HG02981 (cell line): ENCODE results near the gene SYT14.
A peak's percentile ranks its signal among the peaks of the same experiment; 100 is the strongest.
"Not testable (repeated sequence)": the region's sequence is repeated elsewhere in the genome, so short reads cannot be mapped to it uniquely, and the experiment has no call there.

Experiments used
- ATAC-seq: cut with Tn5 transposase; IDR thresholded peaks from one replicate; pipeline ENCODE4 v1.9.1; 2021; ENCODE audit warnings: mild to moderate bottlenecking, moderate library complexity; ENCODE audit not compliant: unreplicated experiment

The SYT14 gene

DNA sequence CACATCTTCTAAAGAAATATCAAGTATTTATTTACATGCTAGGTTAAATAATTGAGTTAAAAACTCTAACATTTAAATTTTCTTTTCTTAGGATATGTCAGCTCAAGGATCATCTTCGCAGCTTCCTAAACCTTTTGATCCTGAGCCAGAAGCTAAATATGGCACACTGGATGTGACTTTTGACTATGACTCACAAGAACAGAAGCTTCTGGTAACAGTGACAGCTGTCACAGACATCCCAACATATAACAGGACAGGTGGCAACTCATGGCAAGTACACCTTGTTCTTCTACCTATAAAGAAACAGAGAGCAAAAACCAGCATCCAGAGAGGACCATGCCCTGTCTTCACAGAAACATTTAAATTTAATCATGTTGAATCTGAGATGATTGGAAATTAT is 161.9 kb downstream of the SYT14 start:
- ATAC-seq = no peak

DNA sequence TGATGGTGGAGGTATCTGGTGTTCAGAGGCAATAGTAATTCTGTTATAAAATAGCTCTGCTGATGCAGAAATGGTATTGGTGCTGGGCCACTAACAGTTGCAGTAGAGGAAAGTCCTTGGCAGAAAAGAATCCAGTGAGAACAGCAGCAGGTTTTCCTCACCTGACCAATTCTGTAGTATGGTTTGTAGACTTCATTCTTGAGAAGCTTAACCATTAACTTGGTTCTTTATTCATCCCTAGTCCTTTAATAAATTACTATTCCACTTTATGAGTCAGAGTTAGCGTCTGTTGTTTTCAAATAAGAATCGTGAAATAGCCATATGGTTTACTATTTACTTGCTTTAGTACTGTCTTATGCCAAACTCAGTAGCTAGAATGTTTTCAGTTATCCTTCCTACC is 166.1 kb downstream of the SYT14 start:
- ATAC-seq = no peak

DNA sequence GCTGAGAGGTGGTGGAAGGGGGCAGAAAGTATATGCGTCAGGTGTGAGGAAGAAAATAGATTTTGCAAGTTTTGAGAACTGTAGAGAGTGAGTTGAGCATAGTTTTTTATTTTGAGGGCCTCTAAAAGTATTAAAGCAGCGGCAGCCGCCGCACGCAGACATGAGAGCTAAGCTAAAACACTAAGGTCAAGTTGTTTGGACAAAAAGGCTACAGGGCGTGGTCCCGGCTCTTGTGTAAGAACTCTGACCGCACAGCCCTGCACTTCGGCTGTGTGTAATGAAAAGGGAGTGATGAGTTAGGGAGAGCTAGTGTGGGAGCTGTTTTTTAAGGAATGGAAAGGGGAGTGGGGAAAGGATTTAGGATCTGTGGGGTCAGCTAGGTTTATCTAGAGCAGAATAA is 174.9 kb downstream of the SYT14 start:
- ATAC-seq = not testable (repeated sequence)

DNA sequence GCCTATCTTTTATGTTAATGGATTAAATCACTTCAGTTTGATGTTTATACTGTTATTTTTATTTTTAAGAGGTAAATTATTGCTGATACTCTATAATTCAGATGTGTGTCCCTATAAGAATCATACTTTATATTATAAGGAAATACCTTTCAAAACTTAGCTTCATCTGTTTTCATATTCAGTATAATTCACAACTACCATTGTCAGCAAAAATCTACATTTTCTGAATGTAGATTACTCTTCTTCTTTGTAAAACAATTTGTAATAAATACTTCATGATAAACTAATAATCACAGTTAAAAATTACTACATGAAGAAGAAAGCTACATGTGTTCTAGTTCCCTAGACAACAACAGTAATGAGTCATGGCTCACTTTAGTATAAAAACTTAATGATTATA is 179.2 kb downstream of the SYT14 start:
- no peak for ATAC-seq

DNA sequence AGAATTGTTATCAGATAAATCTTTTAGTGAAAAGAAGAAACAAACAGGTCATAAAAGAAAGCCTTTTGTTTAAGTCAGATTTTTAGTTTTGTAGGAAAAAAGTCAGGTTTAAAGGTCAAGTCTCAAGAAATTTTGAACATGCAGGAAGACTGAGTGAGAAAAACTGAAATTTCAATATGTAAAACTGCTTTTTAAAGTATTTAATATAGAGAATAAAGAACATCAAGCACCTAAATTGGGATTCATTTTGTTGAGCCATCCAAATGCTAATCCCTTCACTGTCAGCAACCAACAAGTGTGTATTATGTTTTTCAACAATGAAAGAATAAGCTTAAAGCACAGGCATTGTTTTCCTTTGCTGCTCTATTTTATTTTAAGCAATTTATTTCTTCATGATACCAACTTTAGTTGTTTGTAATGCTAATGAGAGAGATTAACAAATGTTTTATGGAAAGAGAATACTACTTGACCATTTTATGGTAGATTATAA is 179.7 kb downstream of the SYT14 start:
- ATAC-seq = no peak

DNA sequence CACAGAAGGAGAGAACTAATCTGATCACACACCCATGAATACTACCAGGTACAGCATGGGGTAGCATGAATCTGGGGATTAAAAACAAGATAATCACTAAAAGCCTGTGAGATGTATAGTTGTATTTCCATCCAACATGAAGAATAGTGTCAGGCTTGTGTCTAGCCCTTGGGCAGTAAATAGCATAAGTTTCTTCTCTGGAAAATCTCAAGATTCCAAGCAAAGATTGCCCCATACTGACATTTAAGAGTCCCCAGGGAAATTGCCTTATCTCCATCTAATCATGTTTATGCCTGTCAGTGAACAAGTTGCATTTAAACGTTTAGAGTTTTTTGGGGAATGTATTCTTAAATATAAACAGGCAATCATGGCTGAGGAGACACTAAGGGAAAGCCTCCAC is 185.4 kb downstream of the SYT14 start:
- ATAC-seq = no peak

DNA sequence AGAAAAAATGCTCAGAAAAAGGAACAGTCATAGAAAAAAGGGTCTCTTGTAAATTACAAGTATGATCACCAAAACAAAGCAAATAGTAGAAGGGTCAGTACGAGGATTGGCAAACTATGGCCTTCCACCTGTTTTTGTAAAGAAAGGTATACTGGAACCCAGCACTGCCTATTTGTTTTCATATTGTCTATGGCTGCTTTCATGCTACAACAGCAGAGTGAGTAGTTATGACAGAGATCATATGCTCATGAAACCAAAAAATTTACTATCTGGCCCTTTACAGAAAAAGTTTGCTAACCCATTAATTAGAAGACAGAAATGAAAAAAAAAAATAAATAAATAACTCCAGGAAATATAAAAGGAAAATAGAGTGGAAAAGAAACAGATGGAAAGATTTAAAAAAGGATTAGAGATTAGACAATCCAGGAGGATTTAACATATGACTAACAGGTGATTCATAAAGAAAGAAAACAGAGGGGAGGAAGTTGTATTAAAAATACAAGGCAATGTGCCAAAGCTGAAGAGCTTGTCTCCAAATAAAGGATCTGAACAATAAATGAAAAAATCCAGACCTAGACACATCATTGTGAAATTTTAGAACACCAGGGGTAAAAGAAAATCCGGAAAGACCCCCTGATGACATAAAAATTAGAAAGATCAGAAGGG is 186.0 kb downstream of the SYT14 start:
- no peak for ATAC-seq

DNA sequence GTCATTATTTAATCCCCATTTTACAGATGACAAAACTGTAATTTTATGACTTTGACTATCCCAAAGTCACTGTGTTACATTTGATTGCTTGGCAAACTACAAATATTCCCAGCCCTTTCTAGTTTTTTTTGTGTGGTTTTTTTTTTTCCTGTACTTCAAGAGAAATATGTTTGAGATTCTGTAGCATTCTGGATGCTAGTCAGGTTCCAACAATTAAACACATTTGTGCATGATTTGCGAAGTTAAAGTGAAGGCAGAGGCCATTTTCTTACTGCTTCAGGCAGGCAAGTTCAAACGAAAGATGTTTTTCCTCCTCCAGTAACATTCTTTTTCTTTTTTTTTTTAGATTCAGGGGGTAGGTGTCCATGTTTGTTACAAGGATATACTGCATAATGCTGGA is 186.7 kb downstream of the SYT14 start:
- ATAC-seq = no peak

DNA sequence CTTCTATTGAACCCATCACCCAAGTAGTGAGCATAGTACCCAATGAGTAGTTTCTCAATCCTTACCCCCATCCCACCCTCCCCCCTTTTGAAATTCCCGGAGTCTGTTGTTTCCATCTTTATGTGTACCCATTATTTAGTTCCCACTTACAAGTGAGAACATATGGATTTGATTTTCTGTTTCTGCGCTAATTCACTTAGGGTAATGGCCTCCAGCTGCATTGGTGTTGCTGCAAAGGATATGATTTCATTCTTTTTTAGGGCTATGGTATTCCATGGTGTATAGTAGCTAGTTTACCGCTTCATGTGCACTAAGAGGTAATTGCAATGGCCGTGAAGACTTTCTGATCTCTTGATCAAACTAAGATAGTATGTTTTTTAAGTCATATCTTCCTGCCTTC is 187.1 kb downstream of the SYT14 start:
- ATAC-seq = no peak

DNA sequence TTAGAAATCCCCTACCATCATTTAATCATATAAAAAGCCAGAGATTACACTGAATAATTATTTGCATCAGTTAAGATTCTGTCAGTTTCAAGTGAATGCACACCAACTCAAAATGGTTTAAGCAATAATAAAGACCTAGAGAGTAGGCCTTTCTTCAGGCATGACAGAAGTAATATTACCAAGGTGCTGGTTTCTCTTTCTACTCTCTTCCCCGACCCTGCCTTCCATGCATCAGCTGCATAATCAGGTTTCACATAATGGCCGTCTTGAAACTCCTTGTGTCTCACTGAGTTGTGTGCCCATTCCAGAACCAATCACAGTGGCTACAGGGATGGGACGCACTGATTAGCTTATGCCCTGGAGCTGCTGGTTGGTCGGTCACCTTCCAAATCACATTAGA is 191.1 kb downstream of the SYT14 start:
- ATAC-seq = no peak

DNA sequence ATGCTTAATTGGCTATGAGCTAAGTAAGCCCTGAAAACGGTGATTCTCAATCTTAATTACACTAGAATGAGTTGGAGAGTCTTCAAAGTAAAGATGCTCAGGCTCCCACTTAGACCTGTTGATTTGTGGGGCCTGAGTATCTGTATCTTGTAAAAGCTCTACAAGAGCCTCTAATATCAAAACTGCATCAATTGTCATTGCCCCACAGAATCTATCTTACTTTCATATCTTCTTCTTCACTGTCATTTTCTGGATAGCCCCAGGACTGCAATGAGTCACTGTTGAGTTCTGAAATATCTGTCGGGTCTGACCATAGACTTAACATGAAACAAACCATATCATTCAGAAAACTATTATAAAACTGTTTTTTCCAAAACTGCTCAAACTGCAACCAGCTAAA is 191.7 kb downstream of the SYT14 start:
- ATAC-seq = peak; percentile 87

DNA sequence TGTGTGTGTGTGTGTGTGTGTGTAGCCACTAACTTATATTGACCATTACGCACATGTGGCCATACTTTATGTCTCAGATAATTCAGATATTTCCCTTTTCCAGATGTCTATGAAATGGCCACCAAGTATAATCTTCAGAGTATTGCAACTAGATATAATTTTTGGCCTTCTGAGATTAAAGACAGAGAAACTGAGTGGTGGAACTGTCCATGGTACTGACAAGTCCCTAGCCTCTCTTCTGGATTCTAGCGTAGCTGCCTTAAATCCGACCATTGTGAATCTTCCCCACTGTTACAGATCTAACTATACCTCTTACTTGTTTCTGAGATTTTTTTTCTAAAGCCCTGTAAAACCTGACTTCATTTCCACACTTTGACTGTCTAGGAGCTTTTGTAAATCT is 194.6 kb downstream of the SYT14 start:
- ATAC-seq = no peak

DNA sequence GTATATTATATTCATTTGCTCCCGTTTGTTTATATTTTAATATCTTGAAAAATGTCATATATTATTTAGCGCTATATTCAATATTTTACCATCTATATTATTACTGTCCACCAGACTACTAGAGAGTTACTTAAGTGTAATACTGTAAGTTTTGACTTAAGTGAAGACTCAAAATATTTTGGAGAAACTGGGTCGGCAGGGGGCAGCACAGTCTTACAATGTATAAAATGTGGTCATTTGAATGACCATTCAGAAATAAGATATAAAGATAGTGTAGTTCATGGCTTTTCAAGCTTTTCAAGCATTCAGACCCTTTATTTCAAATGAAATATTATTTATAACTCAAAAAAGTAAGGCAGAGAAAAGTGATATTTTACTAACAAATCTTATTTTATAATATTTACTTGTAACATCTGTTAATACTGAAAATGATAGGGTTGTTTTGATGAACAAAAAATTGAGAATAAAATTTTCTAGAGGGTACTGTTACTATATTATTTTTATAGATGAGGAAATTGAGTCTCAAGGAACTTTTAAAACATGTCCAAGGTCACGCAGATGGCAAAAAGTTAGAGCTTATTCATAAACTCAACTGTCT is 205.5 kb downstream of the SYT14 start:
- no peak for ATAC-seq

DNA sequence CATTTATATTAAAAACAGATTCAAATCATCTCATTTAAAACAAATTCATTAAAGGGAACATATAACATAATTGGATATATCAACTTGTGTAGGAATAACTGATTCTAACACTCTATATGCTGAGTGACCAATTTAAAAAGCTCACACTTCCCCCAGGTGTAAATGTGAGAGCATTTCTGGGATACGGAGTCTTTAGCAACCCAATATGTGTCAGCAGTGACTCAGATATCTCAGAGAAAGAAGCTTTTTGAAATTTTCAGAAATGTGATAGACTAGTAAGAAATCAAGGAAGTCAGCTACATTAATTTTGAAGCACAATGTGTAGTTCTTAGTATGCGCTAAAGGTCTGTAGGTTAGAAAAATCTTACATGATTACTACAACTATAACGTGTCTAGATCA is 206.7 kb downstream of the SYT14 start:
- ATAC-seq = no peak

DNA sequence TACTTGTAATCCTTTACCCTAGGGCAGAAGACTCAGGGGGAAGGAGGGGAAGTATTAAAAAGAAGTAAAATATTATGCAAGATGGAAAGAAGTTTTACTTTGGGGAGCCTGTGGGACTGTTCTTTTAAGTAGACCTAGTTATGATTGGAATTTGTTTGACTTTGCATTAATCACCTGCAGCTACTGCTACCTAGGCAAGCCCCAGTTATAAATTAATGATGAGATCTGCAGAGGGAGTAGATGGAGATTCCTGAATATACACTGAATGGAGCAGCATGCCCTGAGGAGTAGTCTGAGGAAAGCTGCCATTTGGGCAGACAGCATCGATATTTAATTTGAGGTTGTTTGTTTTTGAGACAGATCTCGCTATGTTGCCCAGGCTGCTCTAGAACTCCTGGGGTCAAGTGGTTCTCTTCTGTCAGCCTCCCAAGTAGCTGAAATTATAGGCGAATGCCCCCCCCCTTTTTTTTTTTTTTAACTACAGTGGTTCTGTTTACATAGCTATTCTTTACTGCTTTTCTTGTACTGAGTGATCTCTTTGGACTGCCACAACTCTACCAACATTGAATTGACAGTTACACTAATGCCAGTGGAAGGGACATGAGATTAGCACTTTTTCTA is 213.1 kb downstream of the SYT14 start:
- ATAC-seq = no peak

DNA sequence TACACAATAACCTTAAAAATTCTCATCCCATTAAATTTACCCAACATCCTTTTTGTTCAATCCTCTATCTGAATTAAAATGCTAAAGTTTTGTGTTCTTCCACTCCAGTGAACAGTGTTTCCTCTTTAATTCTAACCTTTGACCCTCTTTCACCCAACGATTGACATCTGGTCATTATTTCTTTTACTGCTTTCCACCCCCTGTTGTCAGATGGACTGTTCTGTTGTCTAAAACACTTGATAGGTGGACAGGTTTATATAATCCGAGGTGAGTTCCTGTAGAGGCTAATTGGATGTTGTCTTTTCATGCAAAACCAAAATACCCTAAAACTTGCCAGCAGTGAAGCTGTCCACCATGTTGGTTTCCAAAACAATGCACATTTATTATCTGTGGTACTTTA is 221.2 kb downstream of the SYT14 start:
- ATAC-seq = no peak

DNA sequence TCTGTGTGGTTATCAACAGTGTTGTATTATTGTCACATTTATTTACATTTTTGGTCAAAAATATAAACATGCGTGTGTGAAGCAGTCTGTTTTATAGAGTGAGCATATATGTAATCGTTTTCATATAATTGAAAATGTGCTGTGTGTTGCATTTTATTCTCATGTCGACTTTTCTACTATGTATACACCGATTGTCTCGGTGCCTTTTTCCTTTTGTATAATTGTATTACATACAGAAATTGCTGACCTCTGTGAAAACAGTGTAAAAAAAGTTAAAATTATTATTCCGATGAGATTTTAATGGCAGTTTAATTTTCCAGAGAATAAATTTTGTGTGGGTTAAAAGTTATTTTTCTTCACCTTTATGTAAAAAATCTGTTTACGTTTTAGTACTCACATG is 232.2 kb downstream of the SYT14 start:
- no peak for ATAC-seq

DNA sequence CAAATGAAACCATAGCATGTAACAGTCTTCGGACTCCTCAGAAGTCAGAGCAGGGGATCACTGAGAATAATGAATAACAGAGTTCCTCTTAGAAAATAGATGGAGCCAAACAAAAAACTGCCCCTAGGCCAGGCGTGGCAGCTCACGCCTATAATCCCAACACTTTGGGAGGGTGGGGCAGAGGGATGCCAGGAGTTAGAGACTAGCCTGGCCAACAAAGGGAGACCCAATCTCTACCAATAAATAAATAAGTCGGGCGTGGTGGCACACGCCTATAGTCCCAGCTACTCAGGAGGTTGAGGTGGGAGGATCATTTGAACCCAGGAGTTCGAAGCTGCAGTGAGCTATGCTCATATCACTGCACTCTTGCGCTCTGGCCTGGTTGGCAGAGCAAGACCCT is 236.1 kb downstream of the SYT14 start:
- ATAC-seq = no peak

DNA sequence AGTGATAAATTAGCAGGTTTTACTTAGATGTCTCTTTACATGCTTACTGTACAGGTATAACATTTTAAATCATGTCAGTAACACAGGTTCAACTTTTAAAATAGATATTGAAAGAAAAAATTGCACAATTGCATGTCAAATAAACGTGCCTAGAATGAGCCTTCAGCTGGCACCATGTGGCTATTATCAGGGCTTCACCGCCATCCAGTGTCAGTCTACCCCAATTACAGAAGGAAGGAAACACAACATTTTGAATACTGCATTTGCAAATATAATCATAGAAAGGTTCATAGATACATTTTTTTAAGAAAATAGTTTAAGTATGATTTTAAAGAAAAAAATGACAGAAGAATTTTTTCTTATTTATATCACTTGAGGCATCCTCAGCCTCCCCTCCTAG is 247.0 kb downstream of the SYT14 start:
- ATAC-seq = no peak

DNA sequence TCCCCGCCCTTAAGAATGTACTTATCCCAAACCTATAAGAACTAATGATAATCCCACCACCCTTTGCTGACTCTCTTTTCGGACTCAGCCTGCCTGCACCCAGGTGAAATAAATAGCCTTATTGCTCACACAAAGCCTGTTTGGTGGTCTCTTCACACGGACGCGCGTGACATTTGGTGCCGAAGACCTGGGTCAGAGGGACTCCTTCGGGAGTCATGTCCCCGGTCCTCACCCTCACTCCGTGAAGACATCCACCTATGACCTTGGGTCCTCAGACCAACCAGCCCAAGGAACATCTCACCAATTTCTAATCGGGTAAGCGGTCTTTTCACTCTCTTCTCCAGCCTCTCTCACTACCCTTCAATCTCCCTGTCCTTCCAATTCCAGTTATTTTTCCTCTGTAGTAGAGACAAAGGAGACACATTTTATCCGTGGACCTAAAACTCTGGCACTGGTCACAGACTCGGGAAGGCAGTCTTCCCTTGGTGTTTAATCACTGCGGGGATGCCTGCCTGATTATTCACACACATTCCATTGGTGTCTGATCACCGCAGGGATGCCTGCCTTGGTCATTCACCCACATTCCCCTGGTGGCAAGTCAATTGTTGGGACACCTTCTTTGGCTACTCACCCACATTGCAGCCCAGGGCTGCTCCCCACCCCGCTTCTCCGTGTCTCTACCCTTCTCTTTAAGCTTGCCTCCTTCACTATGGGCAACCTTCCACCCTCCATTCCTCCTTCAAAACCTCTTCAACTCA is 250.0 kb downstream of the SYT14 start:
- not testable (repeated sequence) for ATAC-seq

DNA sequence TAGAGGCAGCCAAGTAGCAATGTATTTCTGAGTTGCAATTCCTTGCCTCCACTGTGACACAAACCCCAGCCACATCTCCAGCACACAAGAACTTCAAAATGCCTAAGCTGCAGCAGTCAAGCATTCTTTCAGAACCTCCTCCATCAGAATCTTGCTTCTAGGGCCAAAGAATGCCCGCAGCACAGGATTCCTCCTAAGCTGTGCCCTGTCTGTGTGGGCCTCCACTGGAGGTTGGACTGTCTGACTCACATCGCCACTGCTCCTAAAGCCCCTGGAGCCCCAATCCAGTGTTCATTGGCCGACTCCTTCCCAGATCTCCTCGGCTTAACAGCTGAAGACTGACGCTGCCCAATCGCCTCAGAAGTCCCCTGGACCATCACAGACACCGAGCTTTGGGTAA is 251.4 kb downstream of the SYT14 start:
- no peak for ATAC-seq
